ENCODE measurements around the gene SMG9.

GRCh38 chr19:43782689-43783231, 28.0 kb upstream of the SMG9 start:
- TF ChIP-seq REST (tag by site-specific recombination; IDR thresholded peaks at IDR 0.05): no peak
- TF ChIP-seq REPIN1 (tag by site-specific recombination; IDR thresholded peaks at IDR 0.05; ENCODE audit: low read depth): no peak
- no peak for TF ChIP-seq ZBTB49 (tag by site-specific recombination; IDR thresholded peaks at IDR 0.05; ENCODE audit: low read depth)
- TF ChIP-seq ZNF837 (tag by site-specific recombination; IDR thresholded peaks at IDR 0.05): no peak
- TF ChIP-seq CTCF (tag by site-specific recombination; IDR thresholded peaks at IDR 0.05): no peak
- TF ChIP-seq ZNF2 (tag by site-specific recombination; IDR thresholded peaks at IDR 0.05): no peak
- no peak for TF ChIP-seq ZNF792 (tag by site-specific recombination; IDR thresholded peaks at IDR 0.05)
- peak; percentile 66 for TF ChIP-seq KLF17 (tag by site-specific recombination; IDR thresholded peaks at IDR 0.05)
- no peak for TF ChIP-seq ZNF660 (tag by site-specific recombination; IDR thresholded peaks at IDR 0.05)
- TF ChIP-seq ZNF302 (tag by site-specific recombination; IDR thresholded peaks at IDR 0.05; ENCODE audit: low read depth): no peak
